ENCODE data around the gene ZDHHC12. TPM values are rescaled to one million over a fixed set of nuclear protein-coding genes. Genes with fewer than 3 reads are reported as not detected.

Gene ZDHHC12
- total RNA-seq, 4 donors from 2014 or later, result 35.6 to 190 (median 123) TPM

DNA sequence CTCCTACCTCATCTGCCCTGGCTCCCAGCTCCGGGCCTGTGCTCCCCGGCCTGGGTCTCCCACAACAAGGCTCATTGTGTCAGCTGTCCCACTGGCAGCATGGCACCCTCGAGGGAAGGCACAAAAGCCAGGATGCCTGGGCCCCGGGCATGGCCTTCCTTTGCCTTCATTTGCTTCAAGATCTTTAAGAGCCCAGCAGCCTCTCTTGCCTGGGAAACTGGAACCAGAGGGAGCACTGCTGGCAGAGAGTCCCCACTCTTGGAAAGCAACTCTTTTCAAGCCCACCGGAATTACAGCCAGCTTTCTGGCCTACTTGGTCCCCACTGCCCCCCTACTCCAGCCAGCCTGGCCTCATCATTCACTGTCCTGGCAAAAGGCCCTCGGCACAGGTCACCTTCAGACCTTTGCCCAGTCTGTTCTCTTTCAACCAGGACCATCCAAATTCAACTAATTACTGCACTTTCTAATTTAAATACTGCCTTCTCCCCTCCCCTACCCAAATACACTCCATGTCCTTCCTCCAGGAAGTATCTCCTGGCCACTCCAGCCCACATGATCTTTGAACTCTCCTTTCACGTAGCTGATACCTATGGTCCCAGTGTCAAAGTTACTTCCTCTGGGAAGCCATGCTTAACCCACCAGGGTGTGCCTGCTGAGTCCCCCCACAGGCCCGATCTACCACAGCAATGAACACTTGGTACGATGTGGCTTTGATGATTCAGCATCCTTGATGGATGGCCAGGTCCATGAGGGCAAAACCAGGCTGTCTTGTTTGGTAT, 38.9 kb upstream of the ZDHHC12 start:
- WGBS, 2 donors (ENCODE audit: low coverage in 1 of 2), result 79 to 81% methylated on average over 3 to 9 of the region's 9 CpGs
- intact Hi-C loops (cut with DNase I; ENCODE audit: low total_unique reads), result no loop called here
- H3K27ac ChIP-seq, result no peak overlapping the region

DNA sequence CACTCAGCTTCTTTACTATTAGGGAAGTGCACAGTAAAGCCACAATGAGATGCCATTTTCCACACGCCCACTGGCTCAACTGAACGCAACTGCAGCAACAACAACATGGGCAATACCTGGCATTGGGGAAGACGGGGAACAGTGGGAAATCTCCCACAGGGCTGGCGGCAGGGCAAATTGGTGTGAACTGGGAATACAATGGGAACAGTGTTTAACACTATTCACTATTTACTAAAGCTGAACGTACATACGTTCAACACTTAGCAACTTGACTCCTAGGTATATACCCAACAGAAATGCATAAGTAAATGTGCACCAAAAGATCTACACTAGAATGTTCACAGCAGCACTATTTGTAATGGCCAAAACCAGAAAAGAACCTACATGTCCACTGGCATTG, 33.7 kb upstream of the ZDHHC12 start:
- Histone ChIP-seq H3K9me3 (no peaks in the 10 kb centered on the region), H3K4me1 (no peaks in the 10 kb centered on the region), H3K27ac (no peak overlapping the region), H3K4me3 (no peak overlapping the region), H3K36me3 (peaks cover 0 to 12% (median 5%) of the 10 kb centered on the region in 4 donors), H3K27me3 (no peaks in the 10 kb centered on the region)
- DNase-seq, result no peak
- intact Hi-C loops (cut with DNase I; ENCODE audit: low total_unique reads) (no loop called here), in situ Hi-C loops (cut with MboI; ENCODE audit: low pct_ligation_motif_present in 1 of 4, low pct_unique_long_range_greater_than_20kb in 1 of 4, low sequenced_read_pairs in 3 of 4) (no loop called here)
- WGBS, 2 donors (ENCODE audit: low coverage in 1 of 2), result 79 to 89% methylated on average over 4 to 6 of the region's 6 CpGs
- TF ChIP-seq POLR2A (IDR thresholded peaks at IDR 0.05) (no peak), POLR2AphosphoS5 (IDR thresholded peaks at IDR 0.05) (no peak), EP300 (IDR thresholded peaks at IDR 0.05; ENCODE audit: low read depth) (no peak), CTCF (IDR thresholded peaks at IDR 0.05) (no peak)

More for the DNA sequence above, 38.9 kb upstream of the ZDHHC12 start:
- no peak for TF ChIP-seq POLR2A (IDR thresholded peaks at IDR 0.05)
- TF ChIP-seq POLR2AphosphoS5 (IDR thresholded peaks at IDR 0.05), result no peak
- no peak for TF ChIP-seq EP300 (IDR thresholded peaks at IDR 0.05; ENCODE audit: low read depth)
- TF ChIP-seq CTCF (IDR thresholded peaks at IDR 0.05), result no peak
- no peaks in the 10 kb centered on the region for H3K36me3 ChIP-seq
- H3K27me3 ChIP-seq, result no peaks in the 10 kb centered on the region
- no peaks in the 10 kb centered on the region for H3K9me3 ChIP-seq
- peaks cover 0 to 7% (median 0%) of the 10 kb centered on the region in 4 donors for H3K4me1 ChIP-seq
- in situ Hi-C loops (cut with MboI; ENCODE audit: low pct_ligation_motif_present in 1 of 4, low pct_unique_long_range_greater_than_20kb in 1 of 4, low sequenced_read_pairs in 3 of 4), result no loop called here
- H3K4me3 ChIP-seq, result no peak overlapping the region
- no peak for DNase-seq

DNA sequence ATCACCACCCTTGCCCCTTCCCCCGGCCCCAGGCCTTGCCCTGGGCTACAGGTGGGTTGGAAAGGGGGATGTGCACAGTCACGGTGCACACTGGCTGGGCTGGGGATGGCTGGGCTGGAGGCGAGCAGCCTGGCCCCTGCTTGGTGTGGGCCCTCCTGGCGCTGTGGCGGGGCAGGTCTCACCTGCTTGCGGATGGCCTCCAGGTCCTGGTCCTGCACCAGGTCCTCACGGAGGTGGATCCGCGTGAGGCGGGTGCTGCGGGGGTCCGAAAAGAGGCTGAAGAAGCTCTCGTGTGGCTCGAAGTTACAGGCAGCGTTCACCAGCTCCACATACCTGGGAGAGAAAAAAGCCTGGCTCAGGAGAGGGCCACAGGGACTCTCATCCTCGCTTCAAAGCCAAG, 29.7 kb upstream of the ZDHHC12 start:
- Histone ChIP-seq H3K27ac (no peak overlapping the region), H3K27me3 (no peaks in the 10 kb centered on the region), H3K4me3 (no peak overlapping the region), H3K9me3 (no peaks in the 10 kb centered on the region), H3K36me3 (peaks cover 0 to 34% (median 7%) of the 10 kb centered on the region in 4 donors), H3K4me1 (no peaks in the 10 kb centered on the region)
- DNase-seq, result no peak
- whole genome bisulfite sequencing, 2 donors (ENCODE audit: low coverage in 1 of 2), result 95% methylated on average over 15 of the region's 16 CpGs; no CpG with 5 or more reads in 1 of the 2 donors
- intact Hi-C loops (cut with DNase I; ENCODE audit: low total_unique reads) (no loop called here), in situ Hi-C loops (cut with MboI; ENCODE audit: low pct_ligation_motif_present in 1 of 4, low pct_unique_long_range_greater_than_20kb in 1 of 4, low sequenced_read_pairs in 3 of 4) (no loop called here)
- TF ChIP-seq POLR2A (IDR thresholded peaks at IDR 0.05) (no peak), EP300 (IDR thresholded peaks at IDR 0.05; ENCODE audit: low read depth) (no peak), POLR2AphosphoS5 (IDR thresholded peaks at IDR 0.05) (no peak), CTCF (IDR thresholded peaks at IDR 0.05) (no peak)

- in situ Hi-C loops (cut with MboI; ENCODE audit: low pct_ligation_motif_present in 1 of 4, low pct_unique_long_range_greater_than_20kb in 1 of 4, low sequenced_read_pairs in 3 of 4), result no loop called here
- peaks cover 0 to 43% (median 7%) of the 10 kb centered on the region in 4 donors for H3K36me3 ChIP-seq
These were observed 27.1 kb upstream of the ZDHHC12 start for GRCh38 chr9:128750926-128751595.

More at GRCh38 chr9:128750926-128751595, 27.1 kb upstream of the ZDHHC12 start:
- Histone ChIP-seq H3K4me1 (no peaks in the 10 kb centered on the region), H3K9me3 (no peaks in the 10 kb centered on the region), H3K27me3 (no peaks in the 10 kb centered on the region), H3K4me3 (no peak overlapping the region), H3K27ac (no peak overlapping the region)
- no peak for DNase-seq
- no peak for TF ChIP-seq CTCF (IDR thresholded peaks at IDR 0.05)
- TF ChIP-seq EP300 (IDR thresholded peaks at IDR 0.05; ENCODE audit: low read depth), result no peak
- no peak for TF ChIP-seq POLR2A (IDR thresholded peaks at IDR 0.05)
- TF ChIP-seq POLR2AphosphoS5 (IDR thresholded peaks at IDR 0.05), result no peak
- WGBS, 2 donors (ENCODE audit: low coverage in 1 of 2), result 94% methylated on average over 22 of the region's 22 CpGs; no CpG with 5 or more reads in 1 of the 2 donors
- intact Hi-C loops (cut with DNase I; ENCODE audit: low total_unique reads), result no loop called here
